Measurements from ENCODE around the gene ZDHHC7. TPM values are rescaled to one million over a fixed set of nuclear protein-coding genes. Genes with fewer than 3 reads are reported as not detected.
A peak's percentile ranks its signal among the peaks of the same experiment; 100 is the strongest.

Gene ZDHHC7
- total and polyA plus RNA-seq, 9 of the 15 experiments (the other 6 are each of a cell fraction or from before 2014, with no cell fraction given) = 1.7 to 49.7 (median 37.4) TPM

DNA sequence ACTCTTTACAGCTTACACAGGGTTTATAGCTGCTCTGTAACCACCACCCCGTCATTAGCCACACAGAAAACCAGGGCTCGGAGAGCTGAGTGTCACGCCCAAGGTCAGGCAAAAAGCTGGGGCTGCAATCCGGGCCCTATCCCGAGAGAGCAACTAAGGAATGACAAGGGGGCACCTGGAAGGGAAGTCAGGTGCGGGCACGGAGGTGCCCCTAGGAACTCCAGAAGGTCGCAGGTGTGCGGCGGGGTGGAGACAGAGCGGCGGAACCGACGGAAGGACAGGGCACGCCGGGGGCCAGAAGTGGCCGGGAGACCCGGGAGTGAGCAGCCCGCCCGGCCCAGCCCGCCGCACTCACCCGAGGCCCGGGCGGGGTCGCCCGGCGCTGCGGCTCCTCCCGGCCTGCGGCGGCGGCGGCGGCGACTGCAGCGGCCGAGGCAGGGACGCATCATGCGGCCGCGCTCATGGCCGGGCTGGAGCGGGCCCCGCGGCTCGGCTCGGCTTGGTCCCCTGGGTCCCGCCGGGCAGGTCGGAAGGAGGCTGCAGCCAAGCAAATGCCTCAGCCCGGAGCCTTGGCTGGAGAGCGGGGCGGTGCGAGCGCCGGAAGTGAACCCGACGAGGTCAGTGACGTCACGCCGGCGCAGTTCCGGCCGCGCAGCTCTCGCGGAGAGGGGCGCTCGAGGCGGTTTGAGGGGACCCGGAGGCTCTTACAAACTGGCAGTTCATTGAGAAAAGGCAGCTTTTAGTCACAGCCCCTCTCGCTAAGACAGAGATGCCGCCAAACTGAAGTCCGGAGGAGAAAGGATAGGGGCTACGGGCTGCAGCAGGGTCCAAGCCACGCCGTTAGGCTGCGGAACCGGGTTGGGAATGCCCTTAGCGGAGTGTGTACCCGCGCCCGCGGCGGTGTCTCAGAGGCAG, at the start of gene ZDHHC7 (continued):
- no peak for TF ChIP-seq STAT5B (CRISPR knock-in tag; IDR thresholded peaks at IDR 0.05)
- peak; percentile 99 for TF ChIP-seq CREM (IDR thresholded peaks at IDR 0.05; ENCODE audit: low read depth)
- TF ChIP-seq ZNF324 (CRISPR knock-in tag; IDR thresholded peaks at IDR 0.05) = peak; percentile 49; the same call in 1 of the 2 replicates
- TF ChIP-seq GTF2A2 (tag; IDR thresholded peaks at IDR 0.05) = no peak
- TF ChIP-seq EHMT2 (IDR thresholded peaks at IDR 0.05) = no peak
- TF ChIP-seq, protein P1, sequence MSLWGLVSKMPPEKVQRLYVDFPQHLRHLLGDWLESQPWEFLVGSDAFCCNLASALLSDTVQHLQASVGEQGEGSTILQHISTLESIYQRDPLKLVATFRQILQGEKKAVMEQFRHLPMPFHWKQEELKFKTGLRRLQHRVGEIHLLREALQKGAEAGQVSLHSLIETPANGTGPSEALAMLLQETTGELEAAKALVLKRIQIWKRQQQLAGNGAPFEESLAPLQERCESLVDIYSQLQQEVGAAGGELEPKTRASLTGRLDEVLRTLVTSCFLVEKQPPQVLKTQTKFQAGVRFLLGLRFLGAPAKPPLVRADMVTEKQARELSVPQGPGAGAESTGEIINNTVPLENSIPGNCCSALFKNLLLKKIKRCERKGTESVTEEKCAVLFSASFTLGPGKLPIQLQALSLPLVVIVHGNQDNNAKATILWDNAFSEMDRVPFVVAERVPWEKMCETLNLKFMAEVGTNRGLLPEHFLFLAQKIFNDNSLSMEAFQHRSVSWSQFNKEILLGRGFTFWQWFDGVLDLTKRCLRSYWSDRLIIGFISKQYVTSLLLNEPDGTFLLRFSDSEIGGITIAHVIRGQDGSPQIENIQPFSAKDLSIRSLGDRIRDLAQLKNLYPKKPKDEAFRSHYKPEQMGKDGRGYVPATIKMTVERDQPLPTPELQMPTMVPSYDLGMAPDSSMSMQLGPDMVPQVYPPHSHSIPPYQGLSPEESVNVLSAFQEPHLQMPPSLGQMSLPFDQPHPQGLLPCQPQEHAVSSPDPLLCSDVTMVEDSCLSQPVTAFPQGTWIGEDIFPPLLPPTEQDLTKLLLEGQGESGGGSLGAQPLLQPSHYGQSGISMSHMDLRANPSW (CRISPR knock-in tag; IDR thresholded peaks at IDR 0.05) = peak; percentile 56; the same call in 1 of the 2 replicates
- no peak for TF ChIP-seq FOXJ2 (tag; IDR thresholded peaks at IDR 0.05)
- no peak for TF ChIP-seq MTF1 (CRISPR knock-in tag; IDR thresholded peaks at IDR 0.05; ENCODE audit: borderline replicate concordance)
- TF ChIP-seq NR2F6 (CRISPR knock-in tag; IDR thresholded peaks at IDR 0.05) = 0 out of 2 replicates have a peak, but pooled peaks have one; percentile 25
- no peak for TF ChIP-seq MED1 (CRISPR knock-in tag; IDR thresholded peaks at IDR 0.05; ENCODE audit: borderline replicate concordance)
- no peak for TF ChIP-seq SREBF2 (CRISPR knock-in tag; IDR thresholded peaks at IDR 0.05)
- TF ChIP-seq, protein P2, sequence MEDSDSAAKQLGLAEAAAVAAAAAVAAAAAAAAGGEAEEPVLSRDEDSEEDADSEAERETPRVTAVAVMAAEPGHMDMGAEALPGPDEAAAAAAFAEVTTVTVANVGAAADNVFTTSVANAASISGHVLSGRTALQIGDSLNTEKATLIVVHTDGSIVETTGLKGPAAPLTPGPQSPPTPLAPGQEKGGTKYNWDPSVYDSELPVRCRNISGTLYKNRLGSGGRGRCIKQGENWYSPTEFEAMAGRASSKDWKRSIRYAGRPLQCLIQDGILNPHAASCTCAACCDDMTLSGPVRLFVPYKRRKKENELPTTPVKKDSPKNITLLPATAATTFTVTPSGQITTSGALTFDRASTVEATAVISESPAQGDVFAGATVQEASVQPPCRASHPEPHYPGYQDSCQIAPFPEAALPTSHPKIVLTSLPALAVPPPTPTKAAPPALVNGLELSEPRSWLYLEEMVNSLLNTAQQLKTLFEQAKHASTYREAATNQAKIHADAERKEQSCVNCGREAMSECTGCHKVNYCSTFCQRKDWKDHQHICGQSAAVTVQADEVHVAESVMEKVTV (CRISPR knock-in tag; IDR thresholded peaks at IDR 0.05) = peak; percentile 48; the same call in 1 of the 2 replicates
- TF ChIP-seq KDM5B (IDR thresholded peaks at IDR 0.05; ENCODE audit: insufficient replicate concordance, low read depth, low read length) = peak; percentile 90
- TF ChIP-seq, protein P3, sequence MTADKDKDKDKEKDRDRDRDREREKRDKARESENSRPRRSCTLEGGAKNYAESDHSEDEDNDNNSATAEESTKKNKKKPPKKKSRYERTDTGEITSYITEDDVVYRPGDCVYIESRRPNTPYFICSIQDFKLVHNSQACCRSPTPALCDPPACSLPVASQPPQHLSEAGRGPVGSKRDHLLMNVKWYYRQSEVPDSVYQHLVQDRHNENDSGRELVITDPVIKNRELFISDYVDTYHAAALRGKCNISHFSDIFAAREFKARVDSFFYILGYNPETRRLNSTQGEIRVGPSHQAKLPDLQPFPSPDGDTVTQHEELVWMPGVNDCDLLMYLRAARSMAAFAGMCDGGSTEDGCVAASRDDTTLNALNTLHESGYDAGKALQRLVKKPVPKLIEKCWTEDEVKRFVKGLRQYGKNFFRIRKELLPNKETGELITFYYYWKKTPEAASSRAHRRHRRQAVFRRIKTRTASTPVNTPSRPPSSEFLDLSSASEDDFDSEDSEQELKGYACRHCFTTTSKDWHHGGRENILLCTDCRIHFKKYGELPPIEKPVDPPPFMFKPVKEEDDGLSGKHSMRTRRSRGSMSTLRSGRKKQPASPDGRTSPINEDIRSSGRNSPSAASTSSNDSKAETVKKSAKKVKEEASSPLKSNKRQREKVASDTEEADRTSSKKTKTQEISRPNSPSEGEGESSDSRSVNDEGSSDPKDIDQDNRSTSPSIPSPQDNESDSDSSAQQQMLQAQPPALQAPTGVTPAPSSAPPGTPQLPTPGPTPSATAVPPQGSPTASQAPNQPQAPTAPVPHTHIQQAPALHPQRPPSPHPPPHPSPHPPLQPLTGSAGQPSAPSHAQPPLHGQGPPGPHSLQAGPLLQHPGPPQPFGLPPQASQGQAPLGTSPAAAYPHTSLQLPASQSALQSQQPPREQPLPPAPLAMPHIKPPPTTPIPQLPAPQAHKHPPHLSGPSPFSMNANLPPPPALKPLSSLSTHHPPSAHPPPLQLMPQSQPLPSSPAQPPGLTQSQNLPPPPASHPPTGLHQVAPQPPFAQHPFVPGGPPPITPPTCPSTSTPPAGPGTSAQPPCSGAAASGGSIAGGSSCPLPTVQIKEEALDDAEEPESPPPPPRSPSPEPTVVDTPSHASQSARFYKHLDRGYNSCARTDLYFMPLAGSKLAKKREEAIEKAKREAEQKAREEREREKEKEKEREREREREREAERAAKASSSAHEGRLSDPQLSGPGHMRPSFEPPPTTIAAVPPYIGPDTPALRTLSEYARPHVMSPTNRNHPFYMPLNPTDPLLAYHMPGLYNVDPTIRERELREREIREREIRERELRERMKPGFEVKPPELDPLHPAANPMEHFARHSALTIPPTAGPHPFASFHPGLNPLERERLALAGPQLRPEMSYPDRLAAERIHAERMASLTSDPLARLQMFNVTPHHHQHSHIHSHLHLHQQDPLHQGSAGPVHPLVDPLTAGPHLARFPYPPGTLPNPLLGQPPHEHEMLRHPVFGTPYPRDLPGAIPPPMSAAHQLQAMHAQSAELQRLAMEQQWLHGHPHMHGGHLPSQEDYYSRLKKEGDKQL (CRISPR knock-in tag; IDR thresholded peaks at IDR 0.05; ENCODE audit: borderline replicate concordance) = 0 out of 2 replicates have a peak, but pooled peaks have one; percentile 40
- TF ChIP-seq RBFOX2 (IDR thresholded peaks at IDR 0.05; ENCODE audit: low read depth, low read length) = peak; percentile 94

All from K562 (cell line).